OCI-LY1 (cell line): ENCODE results near the gene BNIP3.

Source experiments
- EZH2 ChIP-seq: fragments of 200-600 bp; sonication (generic), shearing (Covaris generic); IDR thresholded peaks from 2 replicates; pipeline ENCODE4 v1.8.0; 2017; ENCODE audit warnings: borderline replicate concordance, mixed run types, mild to moderate bottlenecking, antibody characterized with exemption, low read length, moderate library complexity, mixed read lengths
- TF ChIP-seq, protein P1 (sequence below): fragments of 200-600 bp; sonication (generic), shearing (Covaris generic); IDR thresholded peaks from 2 replicates; pipeline ENCODE4 v1.5.1; 2017; ENCODE audit warnings: mild to moderate bottlenecking, antibody characterized with exemption, low read length, moderate library complexity, mixed read lengths

DNA sequence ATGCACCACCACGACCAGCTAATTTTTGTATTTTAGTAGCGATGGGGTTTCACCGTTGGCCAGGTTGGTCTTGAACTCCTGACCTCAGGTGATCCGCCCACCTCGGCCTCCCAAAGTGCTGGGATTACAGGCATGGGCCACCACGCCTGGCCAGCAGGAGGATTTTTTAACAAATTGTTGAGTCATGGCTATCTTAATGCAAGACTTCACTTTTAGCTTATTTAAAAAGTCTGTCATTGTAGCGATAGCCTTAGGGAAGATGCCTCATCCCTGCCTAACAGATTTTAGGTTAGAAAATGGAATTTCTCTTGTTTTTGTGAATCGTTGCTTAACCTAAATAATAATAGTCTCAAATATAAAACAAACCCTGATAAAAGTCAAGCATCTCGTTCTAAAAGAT is 45.4 kb downstream of the BNIP3 start:
- TF ChIP-seq, protein P1, sequence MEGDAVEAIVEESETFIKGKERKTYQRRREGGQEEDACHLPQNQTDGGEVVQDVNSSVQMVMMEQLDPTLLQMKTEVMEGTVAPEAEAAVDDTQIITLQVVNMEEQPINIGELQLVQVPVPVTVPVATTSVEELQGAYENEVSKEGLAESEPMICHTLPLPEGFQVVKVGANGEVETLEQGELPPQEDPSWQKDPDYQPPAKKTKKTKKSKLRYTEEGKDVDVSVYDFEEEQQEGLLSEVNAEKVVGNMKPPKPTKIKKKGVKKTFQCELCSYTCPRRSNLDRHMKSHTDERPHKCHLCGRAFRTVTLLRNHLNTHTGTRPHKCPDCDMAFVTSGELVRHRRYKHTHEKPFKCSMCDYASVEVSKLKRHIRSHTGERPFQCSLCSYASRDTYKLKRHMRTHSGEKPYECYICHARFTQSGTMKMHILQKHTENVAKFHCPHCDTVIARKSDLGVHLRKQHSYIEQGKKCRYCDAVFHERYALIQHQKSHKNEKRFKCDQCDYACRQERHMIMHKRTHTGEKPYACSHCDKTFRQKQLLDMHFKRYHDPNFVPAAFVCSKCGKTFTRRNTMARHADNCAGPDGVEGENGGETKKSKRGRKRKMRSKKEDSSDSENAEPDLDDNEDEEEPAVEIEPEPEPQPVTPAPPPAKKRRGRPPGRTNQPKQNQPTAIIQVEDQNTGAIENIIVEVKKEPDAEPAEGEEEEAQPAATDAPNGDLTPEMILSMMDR, result no peak
- TF ChIP-seq EZH2, result no peak
